ENCODE measurements around the gene TNFSF9.
"Not testable (repeated sequence)": the region's sequence is repeated elsewhere in the genome, so short reads cannot be mapped to it uniquely, and the experiment has no call there.

The TNFSF9 gene

GRCh38 chr19:6572217-6572616, 41.4 kb downstream of the TNFSF9 start:
- DNase-seq (ENCODE audit: low read depth) = no peak

- no peak for DNase-seq (ENCODE audit: low read depth)
Measured at GRCh38 chr19:6573350-6573749, 42.5 kb downstream of the TNFSF9 start.

GRCh38 chr19:6576869-6577475, 46.1 kb downstream of the TNFSF9 start:
- DNase-seq (ENCODE audit: low read depth) = no peak

- no peak for DNase-seq (ENCODE audit: low read depth)
Measured at GRCh38 chr19:6577476-6578125, 46.8 kb downstream of the TNFSF9 start.

GRCh38 chr19:6579450-6580178, 48.8 kb downstream of the TNFSF9 start:
- DNase-seq (ENCODE audit: low read depth) = no peak

- no peak for DNase-seq (ENCODE audit: low read depth)
Measured at GRCh38 chr19:6580313-6580712, 49.5 kb downstream of the TNFSF9 start.

- DNase-seq (ENCODE audit: low read depth) = not testable (repeated sequence)
Measured at GRCh38 chr19:6582515-6583484, 52.0 kb downstream of the TNFSF9 start.

Measured in activated T-helper 9 cell treated with anti-CD3 and anti-CD28 coated beads, Interleukin-2, amount 50 U/mL, for 16 hours (primary cell).